Stimulated activated CD4-positive, alpha-beta T cell treated with anti-CD3 and anti-CD28 coated beads, Interleukin-12 subunit alpha, Interleukin-12 subunit beta, amount 100 ng/mL, for 4 hours (primary cell): ENCODE results near the gene SYT10.
"Not testable (repeated sequence)": the region's sequence is repeated elsewhere in the genome, so short reads cannot be mapped to it uniquely, and the experiment has no call there.

Source experiments
- DNase-seq: peaks from one replicate; pipeline ENCODE4 v3.0.0-alpha.2; 2020

Gene SYT10

DNA sequence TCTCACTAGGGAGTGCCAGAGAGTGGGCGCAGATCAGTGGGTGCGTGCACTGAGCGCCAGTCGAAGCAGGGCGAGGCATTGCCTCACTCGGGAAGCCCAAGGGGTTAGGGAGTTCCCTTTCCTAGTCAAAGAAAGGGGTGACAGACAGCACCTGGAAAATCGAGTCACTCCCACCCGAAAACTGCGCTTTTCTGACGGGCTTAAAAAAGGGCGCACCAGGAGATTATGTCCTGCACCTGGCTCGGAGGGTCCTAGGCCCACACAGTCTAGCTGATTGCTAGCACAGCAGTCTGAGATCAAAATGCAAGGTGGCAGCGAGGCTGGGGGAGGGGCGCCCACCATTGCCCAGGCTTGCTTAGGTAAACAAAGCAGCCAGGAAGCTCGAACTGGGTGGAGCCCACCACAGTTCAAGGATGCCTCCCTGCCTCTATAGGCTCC is 107.6 kb downstream of the SYT10 start:
- DNase-seq: not testable (repeated sequence)

DNA sequence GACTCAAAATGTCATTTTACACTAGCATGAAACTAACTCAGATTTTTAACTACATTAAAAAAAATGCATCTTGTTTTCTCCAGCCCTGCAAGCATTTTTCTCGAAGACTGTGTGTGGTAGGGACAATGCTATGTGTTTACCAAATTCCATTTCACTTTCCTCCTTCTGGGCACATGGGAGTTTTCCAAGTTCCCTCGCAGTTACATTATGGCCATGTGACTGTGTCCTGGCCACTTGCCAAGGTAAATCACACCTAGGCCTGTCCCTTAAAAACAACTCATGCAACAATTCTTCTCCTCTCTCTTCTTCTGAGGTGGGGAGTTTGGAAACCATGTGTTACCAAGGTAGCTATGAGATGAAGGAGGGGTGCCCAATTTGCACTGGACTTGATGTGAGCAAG is 108.7 kb downstream of the SYT10 start:
- DNase-seq: no peak
